Effector memory CD8-positive, alpha-beta T cell (primary cell): Measurements from ENCODE around the gene UGT1A6.
A peak's percentile ranks its signal among the peaks of the same experiment; 100 is the strongest.

Source experiments
- ATAC-seq: fragments of 150-1000 bp; cut with Tn5 transposase; replicated peaks from 2 replicates; pipeline ENCODE4 v1.10.0; 2021; ENCODE audit warnings: mild to moderate bottlenecking, moderate library complexity
- DNase-seq, 3 experiments: peaks; one replicate each; pipeline ENCODE4 v3.0.0; 2021
- H3K27ac Mint-ChIP-seq, 2 donors: one replicate each; pipeline ENCODE4 v1.8.0; 2022; ENCODE audit warnings: mild to moderate bottlenecking in 2 of 2, mixed read lengths in 2 of 2, moderate library complexity in 2 of 2
- H3K27me3 Mint-ChIP-seq, 2 donors: one replicate each; pipeline ENCODE4 v1.8.0; 2022; ENCODE audit warnings: mixed read lengths in 2 of 2
- H3K36me3 Mint-ChIP-seq: one replicate; pipeline ENCODE4 v1.8.0; 2022; ENCODE audit warnings: mild to moderate bottlenecking, moderate library complexity, mixed read lengths; ENCODE audit not compliant: insufficient read depth
- H3K4me1 Mint-ChIP-seq, 2 donors: one replicate each; pipeline ENCODE4 v1.8.0; 2022; ENCODE audit warnings: low read depth in 2 of 2, mixed read lengths in 2 of 2
- H3K4me3 Mint-ChIP-seq, 2 donors: one replicate each; pipeline ENCODE4 v1.8.0; 2022; ENCODE audit warnings: mild to moderate bottlenecking in 2 of 2, mixed read lengths in 2 of 2, moderate library complexity in 2 of 2
- H3K9me3 Mint-ChIP-seq, 2 donors: one replicate each; pipeline ENCODE4 v1.8.0; 2022; ENCODE audit warnings: mixed read lengths in 2 of 2

Gene UGT1A6

DNA sequence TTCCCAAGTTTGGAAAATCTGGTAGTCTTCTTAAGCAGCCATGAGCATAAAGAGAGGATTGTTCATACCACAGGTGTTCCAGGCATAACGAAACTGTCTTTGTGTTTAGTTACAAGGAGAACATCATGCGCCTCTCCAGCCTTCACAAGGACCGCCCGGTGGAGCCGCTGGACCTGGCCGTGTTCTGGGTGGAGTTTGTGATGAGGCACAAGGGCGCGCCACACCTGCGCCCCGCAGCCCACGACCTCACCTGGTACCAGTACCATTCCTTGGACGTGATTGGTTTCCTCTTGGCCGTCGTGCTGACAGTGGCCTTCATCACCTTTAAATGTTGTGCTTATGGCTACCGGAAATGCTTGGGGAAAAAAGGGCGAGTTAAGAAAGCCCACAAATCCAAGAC is 79.5 kb downstream of the UGT1A6 start:
- Mint-ChIP-seq H3K9me3 (peaks cover 0 to 12% of the 10 kb centered on the region in 2 donors), H3K4me3 (no peak overlapping the region), H3K36me3 (no peaks in the 10 kb centered on the region), H3K27ac (no peak overlapping the region), H3K4me1 (no peaks in the 10 kb centered on the region), H3K27me3 (peaks cover 32 to 51% of the 10 kb centered on the region in 2 donors)
- DNase-seq (no peak), ATAC-seq (no peak)

DNA sequence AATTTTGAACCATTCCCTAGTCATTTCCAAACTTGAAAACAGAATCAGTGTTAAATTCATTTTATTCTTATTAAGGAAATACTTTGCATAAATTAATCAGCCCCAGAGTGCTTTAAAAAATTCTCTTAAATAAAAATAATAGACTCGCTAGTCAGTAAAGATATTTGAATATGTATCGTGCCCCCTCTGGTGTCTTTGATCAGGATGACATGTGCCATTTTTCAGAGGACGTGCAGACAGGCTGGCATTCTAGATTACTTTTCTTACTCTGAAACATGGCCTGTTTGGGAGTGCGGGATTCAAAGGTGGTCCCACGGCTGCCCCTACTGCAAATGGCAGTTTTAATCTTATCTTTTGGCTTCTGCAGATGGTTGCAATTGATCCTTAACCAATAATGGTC is 79.9 kb downstream of the UGT1A6 start:
- no peak overlapping the region for H3K27ac Mint-ChIP-seq

DNA sequence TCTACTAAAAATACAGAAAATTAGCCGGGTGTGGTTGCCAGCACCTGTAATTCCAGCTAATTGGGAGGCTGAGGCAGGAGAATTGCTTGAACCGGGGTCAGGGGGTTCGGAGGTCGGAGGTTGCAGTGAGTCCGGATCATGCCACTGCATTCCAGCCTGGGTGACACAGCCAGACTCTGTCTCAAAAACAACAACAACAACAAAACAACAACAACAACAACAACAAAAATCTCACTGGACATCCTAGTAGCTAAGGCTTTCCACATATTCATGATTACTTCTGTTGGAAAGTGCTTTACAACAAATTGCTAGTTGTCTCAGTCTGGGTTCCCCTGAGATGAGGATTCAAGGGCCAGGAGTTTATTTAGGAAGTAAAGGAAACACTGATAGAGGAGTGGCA is 81.2 kb downstream of the UGT1A6 start:
- H3K4me3 Mint-ChIP-seq: no peak overlapping the region
- H3K4me1 Mint-ChIP-seq: no peaks in the 10 kb centered on the region
- ATAC-seq (no peak), DNase-seq (no peak)
- no peak overlapping the region for H3K27ac Mint-ChIP-seq
- no peaks in the 10 kb centered on the region for H3K36me3 Mint-ChIP-seq
- H3K9me3 Mint-ChIP-seq: peaks cover 0 to 12% of the 10 kb centered on the region in 2 donors
- H3K27me3 Mint-ChIP-seq: peaks cover 38 to 58% of the 10 kb centered on the region in 2 donors

More for the DNA sequence above, 79.9 kb downstream of the UGT1A6 start:
- no peak for DNase-seq
- H3K27me3 Mint-ChIP-seq: peaks cover 32 to 52% of the 10 kb centered on the region in 2 donors
- ATAC-seq: no peak
- peaks cover 0 to 12% of the 10 kb centered on the region in 2 donors for H3K9me3 Mint-ChIP-seq
- no peaks in the 10 kb centered on the region for H3K4me1 Mint-ChIP-seq
- H3K36me3 Mint-ChIP-seq: no peaks in the 10 kb centered on the region
- H3K4me3 Mint-ChIP-seq: no peak overlapping the region

DNA sequence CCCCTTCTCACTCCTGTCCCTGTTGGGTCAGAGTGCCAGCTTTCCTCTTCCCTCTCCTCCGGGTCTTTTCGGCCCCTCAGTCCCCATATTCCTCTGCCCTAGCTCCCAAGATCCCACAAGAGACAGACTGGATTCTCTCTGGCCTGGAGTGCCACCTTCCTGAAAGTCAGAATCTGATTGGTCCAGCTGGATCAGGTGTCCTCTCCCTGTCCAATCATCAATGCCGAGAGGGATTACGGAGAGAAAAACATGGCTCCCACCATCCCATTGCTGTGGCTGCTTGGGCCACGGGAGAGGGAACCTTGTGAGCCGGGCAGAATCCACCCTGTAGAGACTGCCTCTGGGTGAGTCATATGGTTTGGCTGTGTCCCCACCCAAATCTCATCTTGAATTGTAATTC is 82.7 kb downstream of the UGT1A6 start:
- H3K9me3 Mint-ChIP-seq: peaks cover 0 to 12% of the 10 kb centered on the region in 2 donors
- no peaks in the 10 kb centered on the region for H3K36me3 Mint-ChIP-seq
- no peak overlapping the region for H3K27ac Mint-ChIP-seq
- no peak for ATAC-seq
- no peak overlapping the region for H3K4me3 Mint-ChIP-seq
- H3K27me3 Mint-ChIP-seq: peaks cover 46 to 65% of the 10 kb centered on the region in 2 donors
- no peaks in the 10 kb centered on the region for H3K4me1 Mint-ChIP-seq
- no peak for DNase-seq

DNA sequence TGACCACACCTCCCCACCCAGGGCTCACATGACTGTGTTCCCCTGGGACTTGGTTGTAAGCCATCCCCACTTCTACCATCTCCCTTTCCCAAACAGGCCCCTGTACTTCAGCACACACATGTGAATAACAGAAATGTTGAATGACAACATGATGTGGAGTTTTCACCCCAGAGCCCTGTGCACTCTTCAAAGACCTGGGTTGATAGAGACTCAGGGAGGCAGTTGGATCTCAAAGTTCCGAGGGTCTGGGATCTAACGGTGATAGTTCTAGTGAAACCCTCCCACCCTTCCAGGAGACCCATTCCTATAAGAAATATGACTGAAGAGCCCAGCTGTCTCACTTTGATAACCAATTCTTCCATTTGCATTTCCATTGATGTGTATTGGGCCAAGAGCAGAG is 85.3 kb downstream of the UGT1A6 start, which contains the start of gene MROH2A:
Gene MROH2A (plus strand): TSS at position 301 of the 400 bp plus-strand sequence. CDS start 1,029 bp downstream, outside the sequence.
- DNase-seq: no peak
- H3K9me3 Mint-ChIP-seq: peaks cover 0 to 12% of the 10 kb centered on the region in 2 donors
- no peaks in the 10 kb centered on the region for H3K36me3 Mint-ChIP-seq
- no peaks in the 10 kb centered on the region for H3K4me1 Mint-ChIP-seq
- no peak within 1 kb of the TSS for H3K27ac Mint-ChIP-seq
- H3K27me3 Mint-ChIP-seq: peaks cover 52 to 91% of the 10 kb centered on the region in 2 donors
- ATAC-seq: no peak
- H3K4me3 Mint-ChIP-seq: no peak within 1 kb of the TSS

DNA sequence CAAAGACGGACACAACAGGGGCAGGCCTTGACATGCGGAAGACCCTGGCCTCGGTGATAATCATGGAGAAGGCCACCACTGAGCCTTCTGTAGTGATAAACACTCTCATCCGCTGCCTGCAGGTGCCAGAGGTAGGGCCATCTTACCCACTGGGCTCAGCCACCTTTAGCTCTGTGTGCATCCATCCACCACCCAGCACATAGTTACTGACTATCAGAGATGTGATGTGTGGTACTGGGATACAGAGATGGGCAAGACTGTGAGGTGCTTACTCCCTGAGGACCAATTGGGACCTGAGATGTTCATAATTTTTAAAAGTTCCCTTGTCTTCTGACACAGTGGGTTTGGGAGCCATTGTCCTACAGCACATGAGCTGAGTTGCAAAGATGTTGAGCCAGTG is 87.0 kb downstream of the UGT1A6 start:
- peaks cover 61 to 96% of the 10 kb centered on the region in 2 donors for H3K27me3 Mint-ChIP-seq
- no peak overlapping the region for H3K27ac Mint-ChIP-seq
- peaks cover 0 to 12% of the 10 kb centered on the region in 2 donors for H3K9me3 Mint-ChIP-seq
- H3K4me1 Mint-ChIP-seq: no peaks in the 10 kb centered on the region
- H3K36me3 Mint-ChIP-seq: no peaks in the 10 kb centered on the region
- no peak overlapping the region for H3K4me3 Mint-ChIP-seq
- DNase-seq (no peak), ATAC-seq (no peak)

DNA sequence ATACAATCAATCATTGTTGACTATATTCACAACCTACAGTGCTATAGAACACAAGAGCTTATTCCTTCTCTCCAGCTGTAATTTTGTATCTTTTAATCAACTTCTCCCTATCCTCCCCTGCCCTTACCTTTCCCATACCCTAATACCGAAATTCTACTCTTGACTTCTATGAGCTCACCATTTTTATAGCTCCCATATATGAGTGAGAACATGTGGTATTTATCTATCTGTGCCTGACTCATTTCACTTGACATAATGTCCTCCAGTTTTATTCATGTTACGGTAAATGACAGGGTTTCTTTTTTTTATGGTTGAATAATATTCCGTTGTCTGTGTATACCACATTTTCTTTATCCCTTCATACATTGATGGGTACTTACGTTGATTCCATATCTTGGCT is 88.1 kb downstream of the UGT1A6 start:
- no peak overlapping the region for H3K4me3 Mint-ChIP-seq
- H3K27ac Mint-ChIP-seq: no peak overlapping the region
- H3K27me3 Mint-ChIP-seq: peaks cover 63 to 96% of the 10 kb centered on the region in 2 donors
- no peak for ATAC-seq
- no peaks in the 10 kb centered on the region for H3K36me3 Mint-ChIP-seq
- peaks cover 0 to 6% of the 10 kb centered on the region in 2 donors for H3K9me3 Mint-ChIP-seq
- DNase-seq: no peak
- H3K4me1 Mint-ChIP-seq: no peaks in the 10 kb centered on the region

DNA sequence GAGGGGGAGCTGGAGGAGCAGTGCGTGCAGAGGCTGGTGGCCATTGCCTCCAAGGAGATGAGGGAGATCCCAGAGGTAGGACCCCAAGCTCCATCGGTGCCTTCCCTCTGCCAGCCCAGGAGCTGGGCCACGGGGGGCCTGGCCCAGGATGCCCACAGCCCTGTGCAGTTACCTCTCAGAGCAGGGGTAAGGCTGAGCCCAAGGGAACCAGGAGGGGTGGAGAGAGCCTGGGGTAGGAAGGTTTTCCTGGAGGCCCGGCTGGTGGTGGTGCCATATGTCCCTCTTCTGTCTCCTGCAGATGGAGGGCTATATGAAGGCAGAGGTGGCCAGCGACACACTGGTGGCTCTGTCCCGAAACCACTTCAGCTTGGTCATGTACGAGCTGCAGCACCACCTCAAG is 96.9 kb downstream of the UGT1A6 start:
- no peaks in the 10 kb centered on the region for H3K36me3 Mint-ChIP-seq

DNA sequence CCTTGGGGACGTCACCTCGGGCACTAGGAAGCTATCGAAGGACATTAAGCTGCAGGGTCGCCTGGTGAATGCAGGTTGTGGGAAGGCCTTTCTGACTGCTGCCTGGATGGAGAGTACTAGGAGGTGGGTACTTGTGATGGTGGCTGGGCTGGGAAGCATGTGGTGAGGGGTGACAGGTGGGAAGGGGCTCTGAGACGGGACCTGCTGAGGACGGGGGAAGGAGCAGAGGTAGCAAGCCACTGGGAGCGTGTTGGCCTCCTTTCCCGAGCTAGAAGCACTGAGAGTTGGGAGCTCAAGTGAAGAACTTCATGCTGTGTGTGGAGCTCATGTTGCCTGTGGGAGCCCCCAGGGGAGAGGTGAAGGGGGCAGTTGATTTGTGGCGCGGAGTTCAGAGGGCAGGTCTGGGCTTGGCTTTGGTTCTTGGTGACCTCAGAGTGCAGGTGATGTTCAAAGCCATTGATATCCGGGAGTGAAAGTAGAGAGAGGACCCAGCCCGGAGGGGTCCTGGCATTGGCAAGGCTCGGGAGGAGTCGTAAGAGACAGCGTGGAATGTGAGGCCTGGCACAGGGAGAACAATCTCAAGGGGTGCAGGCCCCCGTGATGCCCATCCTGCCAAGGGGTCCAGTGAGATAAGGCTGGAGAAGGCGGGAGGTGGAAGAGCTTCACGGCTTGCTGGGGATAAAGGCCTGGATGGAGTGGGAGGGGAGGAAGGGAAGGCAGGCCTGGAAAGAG is 98.6 kb downstream of the UGT1A6 start:
- H3K4me3 Mint-ChIP-seq: no peak overlapping the region
- ATAC-seq (no peak), DNase-seq (no peak)
- H3K4me1 Mint-ChIP-seq: no peaks in the 10 kb centered on the region
- H3K9me3 Mint-ChIP-seq: no peaks in the 10 kb centered on the region
- peaks cover 17 to 58% of the 10 kb centered on the region in 2 donors for H3K27me3 Mint-ChIP-seq
- no peak overlapping the region for H3K27ac Mint-ChIP-seq
- H3K36me3 Mint-ChIP-seq: no peaks in the 10 kb centered on the region

More for the DNA sequence above, 96.9 kb downstream of the UGT1A6 start:
- ATAC-seq (no peak), DNase-seq (no peak)
- no peaks in the 10 kb centered on the region for H3K9me3 Mint-ChIP-seq
- H3K27ac Mint-ChIP-seq: no peak overlapping the region
- peaks cover 30 to 72% of the 10 kb centered on the region in 2 donors for H3K27me3 Mint-ChIP-seq
- H3K4me3 Mint-ChIP-seq: no peak overlapping the region
- H3K4me1 Mint-ChIP-seq: no peaks in the 10 kb centered on the region

DNA sequence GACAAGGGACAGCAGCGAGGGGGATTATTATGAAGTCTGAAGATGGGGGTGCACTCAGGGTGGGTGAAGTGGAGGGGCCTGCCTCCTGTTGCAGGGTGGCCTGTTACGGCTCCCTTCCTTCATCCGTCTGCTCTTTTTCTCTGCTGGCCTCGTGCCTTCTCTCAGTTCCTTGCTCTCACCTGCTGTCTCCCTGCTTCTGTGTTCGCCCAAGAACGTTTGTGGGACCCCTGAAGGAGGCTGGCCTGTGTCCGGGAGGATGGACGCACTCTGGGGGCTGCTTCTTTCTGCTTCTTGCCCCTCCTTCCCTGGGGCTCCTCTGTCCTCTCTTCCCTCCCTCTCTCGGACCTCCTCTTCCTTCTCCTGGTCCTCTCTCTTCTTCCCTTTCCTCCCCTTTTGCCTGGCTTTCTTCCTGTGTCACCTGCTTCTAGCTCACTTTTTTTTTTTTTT is 99.2 kb downstream of the UGT1A6 start:
- Mint-ChIP-seq H3K4me1 (no peaks in the 10 kb centered on the region), H3K9me3 (no peaks in the 10 kb centered on the region), H3K27ac (peak overlapping the region in 1 of 2 donors; percentile 23), H3K27me3 (peaks cover 15 to 54% of the 10 kb centered on the region in 2 donors), H3K4me3 (no peak overlapping the region), H3K36me3 (no peaks in the 10 kb centered on the region)
- no peak for DNase-seq
- ATAC-seq: no peak

DNA sequence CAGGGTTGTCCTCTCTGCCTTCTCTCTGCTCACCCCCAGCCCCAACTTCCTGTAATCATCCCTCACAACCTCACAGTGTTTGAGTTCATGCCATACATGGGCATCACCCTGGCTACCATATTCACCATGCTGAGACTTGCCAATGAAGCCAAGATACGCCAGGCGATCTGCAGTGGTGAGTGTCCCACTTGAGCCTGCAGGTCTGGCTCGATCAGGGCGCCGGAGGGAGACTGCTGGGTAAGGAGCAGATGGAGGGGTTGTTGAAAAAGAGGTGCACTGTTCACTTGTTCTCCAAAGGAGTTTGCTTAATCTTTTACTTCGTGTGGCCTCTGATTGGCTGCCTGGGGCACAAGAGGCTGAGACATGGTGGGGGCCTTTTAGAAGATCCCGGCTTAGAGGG is 100.0 kb downstream of the UGT1A6 start:
- Mint-ChIP-seq H3K36me3 (no peaks in the 10 kb centered on the region), H3K4me1 (no peaks in the 10 kb centered on the region), H3K4me3 (no peak overlapping the region), H3K27ac (no peak overlapping the region), H3K27me3 (peaks cover 15 to 54% of the 10 kb centered on the region in 2 donors), H3K9me3 (no peaks in the 10 kb centered on the region)
- no peak for DNase-seq
- no peak for ATAC-seq

DNA sequence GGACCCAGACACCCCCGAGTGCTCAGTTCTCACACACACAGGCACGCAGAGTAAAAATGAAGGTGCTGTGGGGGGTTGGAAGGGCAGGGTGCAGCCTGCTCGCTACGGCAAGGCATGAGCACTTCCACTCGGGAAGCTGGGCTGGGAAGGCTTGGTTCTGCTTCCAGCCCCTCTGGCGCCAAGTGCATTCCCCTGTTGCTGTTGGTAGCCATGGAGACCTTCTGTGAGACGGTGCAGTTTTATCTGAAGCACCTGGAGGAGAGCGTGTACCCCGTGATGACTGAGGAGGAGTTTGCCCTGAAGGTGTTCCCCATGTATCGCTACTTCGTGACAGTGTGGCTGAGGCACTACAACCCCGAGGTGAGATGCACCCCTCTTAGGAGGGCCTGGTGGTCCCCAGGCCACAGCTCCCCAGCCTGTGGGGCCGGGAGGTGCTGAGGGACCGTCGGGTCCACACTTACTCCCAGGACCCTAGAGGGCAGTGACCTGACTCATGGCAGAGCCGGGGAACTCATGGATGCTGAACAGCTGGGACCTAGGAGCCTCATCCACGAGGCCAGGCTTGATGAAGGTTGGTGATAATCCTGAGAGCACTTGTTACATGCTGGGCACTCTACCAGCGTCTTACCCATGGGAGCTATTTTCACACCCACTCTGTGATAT is 100.9 kb downstream of the UGT1A6 start:
- Mint-ChIP-seq H3K27me3 (peaks cover 20 to 61% of the 10 kb centered on the region in 2 donors), H3K4me1 (no peaks in the 10 kb centered on the region), H3K9me3 (no peaks in the 10 kb centered on the region), H3K27ac (no peak overlapping the region), H3K36me3 (no peaks in the 10 kb centered on the region), H3K4me3 (no peak overlapping the region)
- no peak for ATAC-seq
- no peak for DNase-seq

DNA sequence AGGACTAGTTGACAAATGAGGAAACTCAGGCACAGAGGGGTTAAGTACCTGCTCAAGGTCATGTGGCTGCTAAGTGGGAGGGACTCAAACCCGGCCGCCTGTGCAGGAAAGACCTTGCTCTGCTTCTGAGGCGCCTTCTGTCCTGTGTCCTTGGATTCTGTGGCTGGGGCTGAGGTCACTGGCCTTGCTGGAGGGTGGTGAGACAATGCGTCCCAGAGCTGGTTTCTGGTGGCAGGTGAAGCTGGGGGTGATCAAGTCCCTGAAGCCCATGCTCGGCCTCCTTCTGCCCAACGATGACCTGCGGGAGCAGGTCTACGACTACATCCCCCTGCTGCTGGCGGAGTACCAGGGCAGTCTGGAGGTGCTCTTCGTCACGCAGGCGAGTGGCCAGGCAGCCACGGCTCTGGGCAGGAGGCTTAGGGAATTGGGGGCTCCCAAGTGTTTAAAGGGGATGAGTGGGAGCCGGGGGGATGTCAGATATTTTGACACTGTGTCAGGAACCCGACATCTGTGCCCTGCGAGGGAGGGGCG is 101.5 kb downstream of the UGT1A6 start:
- Mint-ChIP-seq H3K27me3 (peaks cover 24 to 61% of the 10 kb centered on the region in 2 donors), H3K4me1 (no peaks in the 10 kb centered on the region), H3K9me3 (no peaks in the 10 kb centered on the region), H3K27ac (no peak overlapping the region), H3K4me3 (no peak overlapping the region), H3K36me3 (no peaks in the 10 kb centered on the region)
- DNase-seq (no peak), ATAC-seq (no peak)
